H1 (cell line): ENCODE results near the gene ZWILCH. TPM values are rescaled to one million over a fixed set of nuclear protein-coding genes. Genes with fewer than 3 reads are reported as not detected.

Experiments used
- ATF2 ChIP-seq: IDR thresholded peaks from 2 replicates; pipeline ENCODE4 v1.6.1; 2012; ENCODE audit warnings: low read length, inconsistent platforms
- BCL11A ChIP-seq, 2 experiments: IDR thresholded peaks; one replicate each; pipeline ENCODE4 v1.6.1; 2011; ENCODE audit warnings: low read depth in 2 of 2, low read length in 2 of 2, mild to moderate bottlenecking in 2 of 2
- PHF8 ChIP-seq: fragments of 200-600 bp; sonication (generic); conservative IDR thresholded peaks from 2 replicates; pipeline ENCODE4 v1.7.1; 2012; ENCODE audit warnings: low read depth, mild to moderate bottlenecking, inconsistent platforms, low read length, moderate library complexity
- USF2 ChIP-seq: IDR thresholded peaks from 2 replicates; pipeline ENCODE4 v1.6.1; 2011; ENCODE audit warnings: low read length, improper control_type of control experiment
- polyA plus RNA-seq, 7 experiments: library from polyadenylated mRNA; depleted of rRNA in 3 of 7; stranded (reverse) in 5 of 7; unstranded in 2 of 7; fragments of >200 nt in 5 of 7; fragments of 200-250 nt in 2 of 7; gene quantifications; 1 replicate in 5 of 7; 2 replicates in 1 of 7; 4 replicates in 1 of 7; pipeline versions ENCODE4 v1.2.1 to v1.2.3, GENCODE V29; 2011 to 2013; ENCODE audit warnings: missing spikeins in 2 of 7, mixed read lengths in 2 of 7
- total RNA-seq: library from RNA; stranded (reverse); fragmentation: NEBNext Ultra II Directional; extraction: Animal tissue kit (Norgen Biotek cat#: 25700); gene quantifications from 2 replicates; pipeline ENCODE4 v1.2.1, GENCODE V29; 2021

Gene ZWILCH
- total and polyA plus RNA-seq, 2 of the 8 experiments (the other 6 are each of a cell fraction or from before 2014, with no cell fraction given), result 18.1 to 61.5 TPM

DNA sequence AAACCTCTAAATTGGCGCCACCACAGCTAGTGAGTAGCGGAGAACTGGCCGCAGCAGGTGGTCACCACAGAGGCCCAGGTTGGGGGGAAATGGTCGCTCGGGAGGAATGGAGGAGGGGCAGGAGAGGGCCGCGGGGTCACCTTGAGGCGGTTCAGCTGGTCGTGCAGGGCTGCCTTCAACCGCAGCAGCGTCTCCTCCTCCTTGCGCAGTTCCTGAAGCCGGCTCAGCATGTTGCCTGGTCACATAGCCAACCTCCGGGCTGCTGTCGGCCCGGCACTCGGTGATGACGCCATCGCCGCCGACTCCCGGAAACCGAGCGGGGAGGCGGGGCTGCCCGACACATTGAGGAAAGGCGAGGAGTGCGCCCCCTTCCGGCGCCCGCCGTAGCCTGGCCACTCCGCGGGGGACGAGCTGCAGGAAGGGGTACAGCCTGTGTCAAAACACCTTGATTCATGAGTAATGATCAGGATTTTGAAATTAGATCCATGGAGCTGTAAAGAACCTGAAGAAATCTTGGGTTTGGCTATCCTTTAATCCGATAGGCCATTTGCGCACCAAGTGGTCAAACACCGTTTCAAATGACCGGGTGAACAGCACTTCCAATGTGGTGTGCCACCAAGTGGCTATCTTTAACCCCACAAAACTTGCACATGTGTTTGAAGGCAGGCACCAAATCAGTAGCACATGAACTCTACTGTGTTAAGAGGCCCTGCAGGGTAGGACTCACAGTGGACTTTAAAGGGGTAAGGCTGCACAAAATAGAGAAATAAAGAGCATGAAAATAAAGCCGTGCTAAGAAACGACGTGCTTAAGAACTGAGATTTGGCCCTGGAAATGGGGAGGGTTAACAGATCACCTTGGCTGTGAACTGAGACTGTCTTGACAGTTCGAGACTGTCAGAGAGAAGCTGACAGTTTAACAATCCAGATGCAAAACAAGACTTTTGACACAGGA lies 7.3 kb upstream of the ZWILCH start, which contains the start of gene SNAPC5 (continued):
- TF ChIP-seq ATF2 (peak; percentile 53; the same call in 1 of the 2 replicates), PHF8 (no peak; the same call in none of the 2 replicates), BCL11A (IDR thresholded peaks at IDR 0.05; ENCODE audit: low read depth in 2 of 2, low read length in 2 of 2) (no peak), USF2 (no peak)
- TF ChIP-seq, all 59 proteins: peak for 27
